ENCODE results near the gene TIMM44. TPM values are rescaled to one million over a fixed set of nuclear protein-coding genes. Genes with fewer than 3 reads are reported as not detected.
A peak's percentile ranks its signal among the peaks of the same experiment; 100 is the strongest.

TIMM44 gene
- polyA plus RNA-seq, 3 donors: 9.5 to 33.2 (median 10.4) TPM

DNA sequence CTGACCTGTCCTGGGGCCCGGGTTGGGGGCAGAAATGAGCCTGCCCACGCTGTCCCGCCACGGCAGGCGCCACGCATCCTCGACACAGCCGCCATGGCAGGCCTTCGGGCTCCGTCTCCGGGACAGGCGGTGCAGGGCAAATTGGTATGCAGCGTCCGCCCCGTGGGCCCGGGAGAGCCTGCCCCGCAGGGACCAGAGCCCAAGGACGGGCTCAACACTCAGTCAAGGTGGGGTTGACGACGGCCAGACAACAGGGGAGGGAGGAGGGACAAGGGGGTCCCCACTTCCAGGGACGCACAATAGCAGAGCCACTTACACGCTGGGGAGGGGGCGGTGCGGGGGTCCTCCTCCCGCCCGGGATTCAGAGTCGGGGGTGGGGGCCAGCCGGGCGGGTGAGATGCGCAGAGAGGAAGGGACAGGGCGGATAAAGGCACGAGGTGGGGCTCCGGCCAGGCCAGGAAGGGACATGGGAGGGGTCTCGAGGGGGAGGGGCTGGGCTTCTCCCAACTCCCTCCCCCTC, 18.8 kb downstream of the TIMM44 start:
- Histone ChIP-seq H3K4me3 (replicated peaks in 1 of 3; ENCODE audit: low read depth in 2 of 3, low read length in 3 of 3) (peak overlapping the region in 1 of 3 experiments; percentile 59), H3K9ac (ENCODE audit: insufficient read depth, low read length, poor library complexity, severe bottlenecking) (no peak overlapping the region), H3K4me2 (replicated peaks; ENCODE audit: extremely low read depth, low read length, poor library complexity, severe bottlenecking) (peak overlapping the region; percentile 70), H3K79me2 (ENCODE audit: insufficient read depth, low read length) (no peaks in the 10 kb centered on the region), H3K36me3 (replicated peaks in 1 of 2; ENCODE audit: control insufficient read depth in 1 of 2, insufficient read depth in 2 of 2, low read length in 2 of 2) (peaks cover 12 to 15% of the 10 kb centered on the region in 2 donors), H3K4me1 (ENCODE audit: control insufficient read depth in 1 of 2, insufficient read depth in 2 of 2, low read length in 2 of 2) (peaks cover 21 to 35% of the 10 kb centered on the region in 2 donors), H3K27me3 (ENCODE audit: control insufficient read depth in 2 of 2, insufficient read depth in 2 of 2, low read length in 2 of 2) (no peaks in the 10 kb centered on the region), H4K20me1 (ENCODE audit: insufficient read depth, low read length) (peaks cover 7% of the 10 kb centered on the region), H2AFZ (ENCODE audit: insufficient read depth, low read depth, low read length, poor library complexity, severe bottlenecking) (peak overlapping the region; percentile 31), H3K9me3 (replicated peaks in 1 of 2; ENCODE audit: control insufficient read depth in 1 of 2, insufficient read depth in 1 of 2, low read length in 2 of 2) (no peaks in the 10 kb centered on the region), H3K27ac (ENCODE audit: low read depth in 1 of 2, low read length in 2 of 2) (no peak overlapping the region)
- Mint-ChIP-seq H3K27ac (no peak overlapping the region), H3K4me1 (peaks cover 24% of the 10 kb centered on the region), H3K27me3 (ENCODE audit: low read depth in 3 of 3) (peaks cover 14 to 24% (median 16%) of the 10 kb centered on the region in 3 donors), H3K9me3 (peaks cover 0 to 2% (median 2%) of the 10 kb centered on the region in 7 donors), H3K36me3 (peaks cover 18 to 19% of the 10 kb centered on the region in 2 donors), H3K4me3 (peak overlapping the region in 1 of 2 donors; percentile 77)
- no peak for DNase-seq
- WGBS (ENCODE audit: insufficient coverage): 70% methylated on average over 24 of the region's 34 CpGs
- TF ChIP-seq, protein P1, sequence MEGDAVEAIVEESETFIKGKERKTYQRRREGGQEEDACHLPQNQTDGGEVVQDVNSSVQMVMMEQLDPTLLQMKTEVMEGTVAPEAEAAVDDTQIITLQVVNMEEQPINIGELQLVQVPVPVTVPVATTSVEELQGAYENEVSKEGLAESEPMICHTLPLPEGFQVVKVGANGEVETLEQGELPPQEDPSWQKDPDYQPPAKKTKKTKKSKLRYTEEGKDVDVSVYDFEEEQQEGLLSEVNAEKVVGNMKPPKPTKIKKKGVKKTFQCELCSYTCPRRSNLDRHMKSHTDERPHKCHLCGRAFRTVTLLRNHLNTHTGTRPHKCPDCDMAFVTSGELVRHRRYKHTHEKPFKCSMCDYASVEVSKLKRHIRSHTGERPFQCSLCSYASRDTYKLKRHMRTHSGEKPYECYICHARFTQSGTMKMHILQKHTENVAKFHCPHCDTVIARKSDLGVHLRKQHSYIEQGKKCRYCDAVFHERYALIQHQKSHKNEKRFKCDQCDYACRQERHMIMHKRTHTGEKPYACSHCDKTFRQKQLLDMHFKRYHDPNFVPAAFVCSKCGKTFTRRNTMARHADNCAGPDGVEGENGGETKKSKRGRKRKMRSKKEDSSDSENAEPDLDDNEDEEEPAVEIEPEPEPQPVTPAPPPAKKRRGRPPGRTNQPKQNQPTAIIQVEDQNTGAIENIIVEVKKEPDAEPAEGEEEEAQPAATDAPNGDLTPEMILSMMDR (IDR thresholded peaks at IDR 0.05): no peak
- intact Hi-C loops (cut with micrococcal nuclease): loop anchor here (5.0 to 10.0 kb wide), 3 partner anchors 52 to 1890 kb away; partner anchors contain the start of genes FBXL12 (in 1 of the 2) and PRR36 (in 1 of the 2)

DNA sequence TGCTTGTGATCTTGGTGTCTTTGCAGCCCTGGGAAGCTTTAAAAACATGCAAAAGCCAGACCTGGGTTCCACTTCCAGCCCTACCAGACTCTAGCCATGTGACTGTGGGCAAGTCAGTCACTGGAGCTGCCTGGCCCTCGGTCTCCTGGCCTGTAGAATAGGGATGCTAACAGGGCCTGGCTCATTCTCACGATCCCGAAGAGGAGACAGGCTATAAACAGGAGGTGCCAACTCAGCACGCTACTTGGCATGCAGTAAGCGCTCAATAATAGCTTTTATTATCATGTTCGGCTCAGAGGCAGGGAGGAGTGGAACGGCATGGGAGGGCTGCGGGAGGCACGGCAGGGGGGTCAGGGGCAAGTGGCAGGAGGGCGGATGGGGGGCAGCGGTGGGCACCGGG, 19.2 kb downstream of the TIMM44 start:
- H2AFZ ChIP-seq (ENCODE audit: insufficient read depth, low read depth, low read length, poor library complexity, severe bottlenecking): no peak overlapping the region
- peaks cover 26 to 39% of the 10 kb centered on the region in 2 donors for H3K4me1 ChIP-seq (ENCODE audit: control insufficient read depth in 1 of 2, insufficient read depth in 2 of 2, low read length in 2 of 2)
- Mint-ChIP-seq H3K4me1 (peaks cover 29% of the 10 kb centered on the region), H3K4me3 (peak overlapping the region; percentile 34 to 68), H3K36me3 (peaks cover 19% of the 10 kb centered on the region in 2 donors), H3K27me3 (ENCODE audit: low read depth in 3 of 3) (peaks cover 19 to 28% (median 21%) of the 10 kb centered on the region in 3 donors), H3K27ac (no peak overlapping the region), H3K9me3 (peaks cover 0 to 4% (median 2%) of the 10 kb centered on the region in 7 donors)
- H3K4me3 ChIP-seq (replicated peaks in 1 of 3; ENCODE audit: low read depth in 2 of 3, low read length in 3 of 3): no peak overlapping the region
- H3K27ac ChIP-seq (ENCODE audit: low read depth in 1 of 2, low read length in 2 of 2): no peak overlapping the region
- H3K36me3 ChIP-seq (replicated peaks in 1 of 2; ENCODE audit: control insufficient read depth in 1 of 2, insufficient read depth in 2 of 2, low read length in 2 of 2): peaks cover 12 to 15% of the 10 kb centered on the region in 2 donors
- WGBS (ENCODE audit: insufficient coverage): 88% methylated on average over 12 of the region's 12 CpGs
- H3K79me2 ChIP-seq (ENCODE audit: insufficient read depth, low read length): no peaks in the 10 kb centered on the region
- no peak overlapping the region for H3K4me2 ChIP-seq (replicated peaks; ENCODE audit: extremely low read depth, low read length, poor library complexity, severe bottlenecking)
- peaks cover 7% of the 10 kb centered on the region for H4K20me1 ChIP-seq (ENCODE audit: insufficient read depth, low read length)
- H3K9me3 ChIP-seq (replicated peaks in 1 of 2; ENCODE audit: control insufficient read depth in 1 of 2, insufficient read depth in 1 of 2, low read length in 2 of 2): no peaks in the 10 kb centered on the region
- H3K27me3 ChIP-seq (ENCODE audit: control insufficient read depth in 2 of 2, insufficient read depth in 2 of 2, low read length in 2 of 2): peaks cover 0 to 4% of the 10 kb centered on the region in 2 donors
- H3K9ac ChIP-seq (ENCODE audit: insufficient read depth, low read length, poor library complexity, severe bottlenecking): no peak overlapping the region
- no peak for DNase-seq
- TF ChIP-seq, protein P1 (IDR thresholded peaks at IDR 0.05): no peak
- intact Hi-C loops (cut with micrococcal nuclease): loop anchor here (5.0 to 10.0 kb wide), 3 partner anchors 52 to 1891 kb away; partner anchors contain the start of genes FBXL12 (in 1 of the 2) and PRR36 (in 1 of the 2)

All from CD14-positive monocyte (primary cell).